CD4-positive, alpha-beta T cell treated with Interleukin-15 for 1 hour (primary cell): ENCODE data around the gene FUCA1.

ENCODE experiments used
- DNase-seq: peaks from one replicate; pipeline ENCODE4 v3.0.0-alpha.2; 2020

The FUCA1 gene

DNA sequence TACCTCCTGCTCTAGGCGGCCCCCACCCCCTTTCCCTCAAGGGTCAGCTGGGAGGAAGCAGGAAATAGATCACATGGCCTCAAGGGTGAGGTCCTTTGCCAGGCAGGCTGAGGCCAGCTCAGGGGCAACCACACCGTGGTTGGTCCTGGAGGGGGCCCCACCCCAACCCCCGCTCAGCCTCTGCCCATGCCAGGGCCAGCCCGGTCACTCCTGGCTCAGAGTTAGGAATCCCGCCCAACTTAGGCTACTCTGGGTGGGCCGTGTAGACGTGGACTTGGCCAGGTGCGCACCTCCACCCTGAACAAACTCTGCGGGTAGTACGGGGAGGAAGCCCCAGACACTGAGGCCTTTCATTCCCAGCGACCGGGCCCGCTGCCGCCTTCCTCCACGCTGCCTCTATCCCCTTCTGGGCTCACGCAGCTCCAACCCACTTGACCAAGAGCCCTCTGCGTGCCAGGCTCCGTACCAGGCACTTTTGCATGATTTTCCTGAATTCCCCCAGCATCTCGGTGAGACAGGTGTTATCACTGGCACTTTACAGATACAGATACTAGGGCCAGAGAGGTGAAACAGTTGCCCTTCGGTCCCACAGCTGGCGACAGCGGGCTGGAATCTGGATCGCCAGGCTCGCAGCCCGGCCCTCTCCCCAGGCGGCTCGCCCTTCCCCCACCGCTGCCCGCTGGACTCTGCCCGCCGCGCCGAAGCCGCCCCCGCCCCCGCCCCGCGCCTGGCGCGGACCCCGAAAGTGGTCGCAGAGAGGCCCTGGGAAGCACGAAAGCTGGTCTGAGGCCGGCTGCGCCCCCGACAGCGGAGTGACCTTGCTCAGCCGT, 68.3 kb downstream of the FUCA1 start:
- DNase-seq: peak; percentile 51

DNA sequence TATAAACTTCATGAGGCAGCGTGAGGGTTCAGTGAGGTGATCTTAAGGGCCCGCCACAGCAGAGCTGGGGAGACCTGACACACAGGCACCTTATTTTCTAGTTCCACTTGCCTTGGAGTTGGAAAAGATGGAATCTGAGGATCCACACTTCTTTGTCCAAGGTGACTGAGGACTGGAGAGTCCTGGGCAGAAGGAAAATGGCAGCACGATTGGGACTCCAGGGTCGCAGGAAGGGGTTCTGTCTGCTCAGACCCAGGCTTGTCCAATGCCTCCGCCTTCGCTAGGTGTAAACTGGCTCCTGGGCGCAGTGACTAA, 68.9 kb downstream of the FUCA1 start:
- DNase-seq: no peak

DNA sequence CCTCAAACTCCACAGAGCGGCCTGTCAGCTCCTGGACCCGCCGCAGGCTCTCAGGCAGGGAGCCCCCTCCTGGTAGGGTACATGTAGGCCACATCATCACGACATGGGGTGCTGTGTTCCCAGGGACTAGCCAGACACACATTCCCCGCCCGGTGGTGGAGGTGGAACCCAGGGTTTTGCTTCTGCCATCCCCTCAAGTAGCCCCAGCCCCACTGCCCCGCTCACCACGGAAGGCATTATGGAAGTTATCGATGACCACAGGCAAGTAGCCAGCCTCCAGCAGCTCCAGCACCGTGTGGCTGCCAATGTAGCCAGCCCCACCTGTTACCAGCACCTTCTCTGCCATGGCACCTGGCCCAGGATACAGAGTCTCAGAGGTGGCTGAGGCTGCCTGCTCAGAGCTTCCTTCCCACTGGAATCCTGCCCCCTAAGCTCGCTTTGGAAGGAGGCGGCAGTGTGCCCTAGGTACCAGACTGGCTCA, 69.4 kb downstream of the FUCA1 start:
- DNase-seq: no peak

DNA sequence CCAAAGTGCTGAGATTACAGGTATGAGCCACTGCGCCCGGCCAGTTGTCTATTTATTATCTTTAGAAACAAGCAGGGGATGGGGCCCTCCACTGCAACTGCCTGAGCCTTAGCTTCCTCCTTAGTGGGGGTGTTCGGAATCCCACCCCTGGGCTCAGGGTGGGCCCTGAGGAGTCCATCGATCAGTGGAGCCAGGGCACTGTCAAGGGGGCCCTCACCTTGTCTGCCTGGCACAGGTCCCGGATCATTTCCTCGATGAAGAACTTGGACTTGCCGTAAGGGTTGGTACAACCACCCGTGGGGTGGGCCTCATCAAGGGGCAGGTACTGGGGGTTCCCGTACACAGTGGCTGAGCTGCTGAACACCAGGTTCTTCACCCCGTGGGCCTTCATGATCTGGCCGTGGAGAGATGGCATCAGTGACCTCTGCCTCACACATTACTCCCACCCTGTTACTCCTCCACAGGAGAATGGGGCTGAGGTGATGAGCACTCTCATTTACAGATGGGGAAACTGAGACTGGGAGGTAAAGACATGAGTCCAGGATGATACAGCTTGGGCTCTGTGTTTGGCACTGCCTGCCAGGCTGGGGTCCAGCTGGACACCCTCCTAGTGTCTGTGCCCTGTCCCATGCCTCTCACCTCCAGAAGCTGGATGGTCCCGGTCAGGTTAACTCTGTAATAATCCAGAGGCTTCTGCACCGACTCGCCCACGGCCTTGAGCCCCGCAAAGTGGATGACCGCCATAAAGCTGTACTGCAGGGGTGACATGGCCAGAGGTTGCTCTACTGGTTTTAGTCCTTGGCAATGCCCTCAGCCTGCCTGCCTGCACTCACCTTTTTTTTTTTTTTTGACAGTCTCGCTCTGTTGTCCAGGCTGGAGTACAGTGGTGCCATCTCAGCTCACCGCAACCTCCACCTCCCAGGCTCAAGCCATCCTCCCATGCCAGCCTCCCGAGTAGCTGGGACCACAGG, 70.3 kb downstream of the FUCA1 start:
- no peak for DNase-seq

DNA sequence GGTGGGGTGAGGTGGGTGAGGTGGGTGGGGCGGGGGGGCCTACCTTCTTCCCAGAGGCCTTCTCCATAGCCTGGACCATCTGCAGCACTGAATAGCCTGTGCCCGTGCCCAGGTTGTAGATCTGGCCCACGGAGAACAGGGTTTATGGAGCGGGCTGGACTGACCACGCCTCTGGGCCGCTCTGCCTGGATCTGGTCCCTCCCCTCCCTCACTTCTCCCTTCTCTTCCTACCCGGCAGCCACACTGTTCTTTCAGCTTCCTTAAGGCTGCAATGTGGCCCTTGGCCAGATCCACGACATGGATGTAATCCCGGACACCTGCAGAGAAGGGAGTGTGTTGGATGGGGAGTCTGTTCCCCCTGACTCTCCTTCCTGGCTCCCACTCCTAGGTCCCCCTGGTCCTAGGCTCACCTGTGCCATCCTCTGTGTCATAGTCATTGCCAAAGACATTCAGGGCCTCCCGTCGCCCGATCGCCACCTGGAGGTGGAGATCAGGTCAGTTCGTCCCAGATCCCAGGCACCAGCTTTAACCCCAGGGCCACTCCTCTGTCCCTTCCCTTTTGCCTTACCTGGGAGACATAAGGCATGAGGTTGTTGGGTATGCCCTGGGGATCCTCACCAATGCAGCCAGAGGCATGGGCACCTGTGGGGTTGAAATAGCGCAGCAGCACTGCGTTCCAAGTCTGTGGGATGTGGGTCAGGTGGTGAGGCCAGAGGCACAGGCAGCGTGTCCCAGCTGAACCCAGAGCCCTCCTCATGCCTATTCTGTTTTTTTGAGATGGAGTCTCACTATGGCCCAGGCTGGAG, 71.4 kb downstream of the FUCA1 start:
- DNase-seq: no peak

DNA sequence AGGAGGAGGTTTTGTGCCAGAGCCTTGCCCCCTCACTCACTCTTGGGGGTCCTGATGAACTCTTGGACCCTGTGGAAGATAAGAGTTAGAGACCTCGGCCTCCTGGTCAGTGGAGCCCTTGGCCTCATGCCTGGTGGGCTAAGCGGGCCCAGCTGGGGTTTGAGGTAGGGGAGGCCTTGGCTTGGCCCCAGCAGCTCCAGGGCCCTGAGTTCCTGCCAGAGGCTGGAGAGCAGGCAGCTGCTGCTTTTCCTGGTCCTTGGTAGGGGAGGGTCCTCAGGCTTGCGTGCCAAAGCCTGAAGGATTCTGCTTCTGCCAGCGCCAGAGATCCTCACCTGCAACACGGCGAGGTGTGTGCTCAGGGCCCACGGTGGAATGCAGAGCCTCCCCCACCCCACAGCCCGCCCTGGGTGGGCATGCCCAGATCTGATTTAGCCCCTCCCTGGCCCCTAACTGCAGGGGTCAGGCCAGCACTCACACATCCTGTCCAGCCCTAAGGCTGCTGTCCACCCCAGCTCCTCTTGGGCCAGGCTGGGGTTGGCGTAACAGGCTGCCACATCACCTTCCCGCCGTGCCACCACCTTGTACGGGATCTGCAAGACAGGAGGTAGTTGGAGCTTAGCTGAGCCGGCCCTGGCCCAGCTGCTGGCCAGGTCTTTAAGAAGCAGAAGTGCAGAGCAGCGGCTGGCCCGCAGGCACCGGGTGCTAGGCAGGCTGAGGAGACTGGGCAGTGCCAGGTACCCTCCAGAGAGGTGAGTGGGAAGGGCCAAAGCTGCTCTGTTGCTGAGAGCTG, 72.2 kb downstream of the FUCA1 start:
- DNase-seq: no peak
